NCI-H187 (cell line): ENCODE measurements around the gene KANSL1.

Source experiments
- DNase-seq, 2 experiments: peaks; one replicate each; lab custom pipeline; 2025; lab: John Stamatoyannopoulos, UW

The KANSL1 gene

GRCh38 chr17:46140645-46141197 is 52.5 kb downstream of the KANSL1 start:
- DNase-seq: no peak

GRCh38 chr17:46139432-46140210 is 53.6 kb downstream of the KANSL1 start:
- DNase-seq: no peak

- no peak for DNase-seq
Observed at GRCh38 chr17:46138473-46138872, 54.8 kb downstream of the KANSL1 start.

- no peak for DNase-seq
Observed at GRCh38 chr17:46136820-46137219, 56.4 kb downstream of the KANSL1 start.

GRCh38 chr17:46135879-46136563 is 57.2 kb downstream of the KANSL1 start:
- DNase-seq: no peak

- no peak for DNase-seq
Observed at GRCh38 chr17:46135126-46135812, 58.0 kb downstream of the KANSL1 start.

- DNase-seq: no peak
Observed at GRCh38 chr17:46129302-46129701, 63.9 kb downstream of the KANSL1 start.

GRCh38 chr17:46128453-46128852 is 64.8 kb downstream of the KANSL1 start:
- no peak for DNase-seq

GRCh38 chr17:46127524-46127923 is 65.7 kb downstream of the KANSL1 start:
- no peak for DNase-seq

GRCh38 chr17:46126840-46127239 is 66.4 kb downstream of the KANSL1 start:
- no peak for DNase-seq

GRCh38 chr17:46125831-46126230 is 67.4 kb downstream of the KANSL1 start:
- DNase-seq: no peak

- DNase-seq: no peak
Observed at GRCh38 chr17:46124695-46125592, 68.3 kb downstream of the KANSL1 start.

GRCh38 chr17:46123607-46124006 is 69.6 kb downstream of the KANSL1 start:
- no peak for DNase-seq

- DNase-seq: no peak
Observed at GRCh38 chr17:46122486-46122871, 70.8 kb downstream of the KANSL1 start.

GRCh38 chr17:46121841-46122485 is 71.3 kb downstream of the KANSL1 start:
- no peak for DNase-seq

- DNase-seq: no peak
Observed at GRCh38 chr17:46121165-46121764, 72.0 kb downstream of the KANSL1 start.

GRCh38 chr17:46120537-46120936 is 72.7 kb downstream of the KANSL1 start:
- DNase-seq: no peak

GRCh38 chr17:46120078-46120477 is 73.2 kb downstream of the KANSL1 start:
- no peak for DNase-seq

- no peak for DNase-seq
Observed at GRCh38 chr17:46118964-46119363, 74.3 kb downstream of the KANSL1 start.

- DNase-seq: no peak
Observed at GRCh38 chr17:46117850-46118696, 75.2 kb downstream of the KANSL1 start.
